NCI-H1105 treated with DMSO at 0.1 percent for 48 hours (cell line): ENCODE measurements around the gene BCL6.

ENCODE experiments used
- DNase-seq: peaks from one replicate; lab custom pipeline; 2025; lab: John Stamatoyannopoulos, UW

Gene BCL6

GRCh38 chr3:187738331-187739093, 6.8 kb downstream of the BCL6 start:
- peak; percentile 97 for DNase-seq

GRCh38 chr3:187738071-187738330, 7.3 kb downstream of the BCL6 start:
- DNase-seq, result no peak

GRCh38 chr3:187737368-187738070, 7.7 kb downstream of the BCL6 start:
- peak; percentile 87 for DNase-seq

GRCh38 chr3:187737006-187737367, 8.3 kb downstream of the BCL6 start:
- DNase-seq, result no peak

- no peak for DNase-seq
These were observed 8.8 kb downstream of the BCL6 start for GRCh38 chr3:187736418-187736871.

DNA sequence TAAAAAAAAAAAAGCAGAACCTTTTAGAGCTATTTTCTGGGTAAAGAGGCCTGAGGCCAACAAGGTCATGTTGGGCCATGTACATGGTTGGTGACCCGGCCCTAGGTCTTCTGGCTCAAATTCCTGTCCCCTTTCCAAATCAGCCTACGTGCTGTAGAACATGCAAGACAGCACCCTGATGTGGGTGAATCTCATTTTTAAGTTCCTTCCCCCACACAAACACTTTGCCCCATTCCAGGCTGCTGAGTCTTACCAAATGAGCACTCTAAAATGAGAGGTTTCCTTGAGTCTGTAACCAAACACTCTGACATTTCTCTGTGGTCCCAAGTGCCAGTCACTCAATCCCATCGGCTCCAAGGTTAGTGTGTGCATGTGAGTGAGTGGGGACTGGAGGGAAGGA, 9.4 kb downstream of the BCL6 start:
- no peak for DNase-seq

GRCh38 chr3:187735383-187735782, 9.9 kb downstream of the BCL6 start:
- no peak for DNase-seq

GRCh38 chr3:187734841-187735240, 10.4 kb downstream of the BCL6 start:
- DNase-seq, result no peak

- no peak for DNase-seq
These were observed 11.9 kb downstream of the BCL6 start for GRCh38 chr3:187733371-187733770.

- DNase-seq, result no peak
These were observed 15.7 kb downstream of the BCL6 start for GRCh38 chr3:187729598-187729997.

DNA sequence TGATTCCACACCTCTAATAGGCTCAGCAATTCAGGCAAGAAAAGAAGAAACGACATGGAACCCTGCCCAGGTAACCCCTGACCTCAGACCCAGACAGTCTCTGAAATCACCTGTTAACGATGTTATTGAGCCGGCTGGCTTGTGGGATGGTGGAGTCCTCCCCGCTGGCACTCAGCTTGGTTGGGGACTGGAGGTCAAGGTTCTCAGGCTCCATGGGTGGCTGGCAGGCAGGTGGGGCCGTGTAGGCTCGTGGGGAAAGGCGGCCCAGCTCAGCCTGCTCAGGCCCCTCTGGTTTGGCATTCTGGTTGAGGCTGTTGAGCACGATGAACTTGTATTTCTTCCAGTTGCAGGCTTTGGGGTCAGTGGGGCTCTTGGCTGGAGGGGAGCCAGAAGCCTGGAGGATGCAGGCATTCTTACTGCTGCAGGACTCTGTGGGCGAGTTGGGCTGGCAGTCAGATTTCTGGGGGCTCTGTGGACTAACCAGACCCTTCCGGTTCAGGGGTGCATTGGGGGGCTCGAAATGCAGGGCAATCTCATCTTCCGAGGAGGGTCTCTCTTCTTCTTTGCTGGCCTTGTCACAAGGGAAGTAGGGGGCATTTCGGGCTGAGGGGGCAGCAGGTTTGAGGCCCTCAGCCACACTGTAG, 16.2 kb downstream of the BCL6 start:
- DNase-seq, result no peak

DNA sequence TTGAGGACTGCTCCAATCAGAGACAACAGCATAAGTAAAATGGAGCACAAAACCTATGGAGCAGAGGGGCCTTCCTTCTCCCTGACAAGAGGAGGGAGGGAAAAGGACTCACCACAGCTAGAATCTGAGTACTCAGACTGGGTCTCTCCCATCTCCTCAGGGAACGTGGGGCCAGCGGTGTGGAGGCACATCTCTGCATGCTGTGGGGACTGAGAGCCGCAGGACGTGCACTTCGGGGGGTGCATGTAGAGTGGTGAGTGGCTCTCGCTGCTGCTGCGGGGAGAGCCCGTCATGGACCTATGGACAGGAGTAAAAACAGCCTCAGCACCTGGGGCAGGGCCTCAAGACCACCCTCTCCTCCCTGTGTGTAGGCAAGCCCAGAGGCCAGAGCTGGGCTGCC, 17.0 kb downstream of the BCL6 start:
- DNase-seq, result no peak

DNA sequence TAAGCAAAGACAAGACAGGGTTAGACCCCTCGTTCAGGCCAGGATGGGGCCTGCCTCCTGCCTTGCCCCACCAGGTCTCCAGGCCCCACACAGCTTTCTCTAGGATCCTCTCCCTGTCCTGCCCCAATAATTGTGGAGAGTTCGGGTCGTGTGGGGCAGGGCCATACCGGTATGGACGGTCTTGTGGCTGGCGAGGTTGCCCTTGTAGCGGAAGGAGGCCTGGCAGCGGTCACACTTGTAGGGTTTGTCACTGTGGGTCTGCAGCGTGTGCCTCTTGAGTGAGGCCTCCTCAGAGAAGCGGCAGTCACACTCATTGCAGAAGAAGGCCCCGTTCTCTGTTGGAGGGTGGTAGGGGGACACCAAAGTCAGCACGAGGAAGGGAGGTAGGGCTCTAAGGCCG, 18.7 kb downstream of the BCL6 start:
- no peak for DNase-seq

DNA sequence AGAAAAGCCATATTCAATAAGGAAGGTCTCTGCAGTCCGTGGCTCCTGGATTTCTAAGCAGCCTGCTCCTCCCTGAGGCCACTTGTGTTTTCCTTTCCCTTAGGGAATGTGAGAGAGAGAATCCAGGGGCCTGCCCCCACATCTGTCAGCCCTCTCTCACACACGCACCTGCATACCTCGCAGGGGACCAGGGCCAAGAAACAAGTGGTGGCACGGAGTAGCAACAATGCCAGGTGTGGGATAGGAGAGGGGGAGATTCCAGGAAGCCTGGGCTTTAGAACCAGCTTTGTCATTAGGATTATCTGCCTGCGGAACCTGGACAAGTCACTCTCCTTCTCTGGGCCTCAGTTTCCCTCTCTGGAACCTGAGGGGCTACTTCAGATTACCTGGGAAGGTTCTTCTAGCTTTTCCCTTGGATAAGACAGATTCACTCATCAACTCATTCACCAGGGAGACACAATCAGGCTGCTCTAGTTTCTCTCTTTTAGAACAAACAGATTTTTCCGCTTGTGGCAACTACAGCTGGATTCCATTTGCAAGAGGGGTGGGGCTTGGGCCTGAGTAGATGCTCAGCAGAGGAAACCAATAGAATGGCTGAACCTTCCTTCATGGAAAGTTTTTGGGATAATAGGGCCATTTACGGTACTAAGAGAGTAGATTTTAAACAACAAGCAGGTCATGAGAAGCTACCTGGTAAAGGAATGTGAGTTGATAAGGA, 19.5 kb downstream of the BCL6 start:
- DNase-seq, result no peak

DNA sequence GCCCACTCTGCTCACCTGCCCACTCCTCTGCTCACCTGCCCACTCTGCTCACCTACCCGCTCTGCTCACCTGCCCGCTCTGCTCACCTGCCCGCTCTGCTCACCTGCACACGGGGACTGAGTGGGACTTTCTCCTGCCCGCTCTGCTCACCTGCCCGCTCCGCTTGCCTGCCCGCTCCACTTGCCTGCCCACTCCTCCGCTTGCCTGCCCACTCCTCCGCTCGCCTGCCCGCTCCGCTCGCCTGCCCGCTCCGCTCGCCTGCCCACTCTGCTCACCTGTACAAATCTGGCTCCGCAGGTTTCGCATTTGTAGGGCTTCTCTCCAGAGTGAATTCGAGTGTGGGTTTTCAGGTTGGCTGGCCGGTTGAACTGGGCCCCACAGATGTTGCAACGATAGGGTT, 20.0 kb downstream of the BCL6 start:
- DNase-seq, result no peak

DNA sequence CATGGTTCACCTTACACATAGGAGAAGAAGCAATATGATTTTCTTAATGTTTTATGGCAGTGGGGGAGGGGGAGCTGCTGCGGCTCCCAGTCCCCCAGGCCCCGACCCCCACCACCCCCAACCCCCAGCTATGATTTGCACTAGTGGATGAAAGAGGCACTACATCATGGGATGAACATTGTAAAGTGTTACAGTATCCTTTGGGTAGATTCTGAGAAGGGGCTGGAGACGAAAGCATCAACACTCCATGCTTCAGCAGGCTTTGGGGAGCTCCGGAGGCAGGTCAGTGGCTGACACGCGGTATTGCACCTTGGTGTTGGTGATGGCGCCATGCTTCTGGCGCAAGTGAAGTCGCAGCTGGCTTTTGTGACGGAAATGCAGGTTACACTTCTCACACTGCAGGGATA, 23.1 kb downstream of the BCL6 start:
- DNase-seq, result no peak

- no peak for DNase-seq
These were observed 24.2 kb downstream of the BCL6 start for GRCh38 chr3:187721055-187721454.

- DNase-seq, result no peak
These were observed 25.0 kb downstream of the BCL6 start for GRCh38 chr3:187720337-187720670.

GRCh38 chr3:187719628-187720336, 25.5 kb downstream of the BCL6 start:
- peak; percentile 64 for DNase-seq

DNA sequence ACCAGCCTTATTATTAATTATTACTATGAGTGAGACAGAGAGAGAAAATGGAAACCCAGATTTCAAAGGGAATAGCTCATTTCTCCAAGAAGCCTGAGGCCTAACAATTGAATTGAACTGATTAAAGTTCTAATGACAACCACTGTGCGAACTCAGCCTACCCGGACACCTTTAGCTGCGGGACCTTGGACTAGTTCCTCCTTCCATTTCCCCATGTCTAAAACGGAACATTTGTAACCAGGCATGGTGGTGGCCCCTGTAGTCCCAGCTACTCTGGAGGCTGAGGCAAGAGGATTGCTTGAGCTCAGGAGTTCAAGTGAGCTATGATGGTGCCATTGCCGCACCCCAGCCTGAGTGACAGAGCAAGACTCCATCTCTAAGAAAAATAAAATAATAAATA, 26.5 kb downstream of the BCL6 start:
- DNase-seq, result no peak

DNA sequence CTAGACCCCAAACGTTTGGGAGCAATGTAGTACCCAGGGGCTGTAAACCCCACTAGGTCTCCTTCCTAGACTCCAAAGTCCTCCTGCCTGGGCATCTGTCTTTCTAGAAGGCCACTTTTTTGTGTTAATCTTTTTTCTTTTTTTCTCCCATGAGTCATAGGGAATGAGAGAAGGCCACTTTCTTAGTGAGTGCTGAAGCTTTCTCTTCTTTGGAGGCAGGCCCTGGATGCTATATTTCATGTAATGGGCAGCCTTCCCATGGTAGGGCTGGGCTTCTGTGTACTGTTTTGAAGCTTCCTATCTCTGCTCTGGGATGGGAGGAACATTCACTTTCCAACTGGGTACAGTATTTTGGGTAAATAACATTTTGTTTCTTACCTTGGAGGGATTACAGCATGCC, 27.7 kb downstream of the BCL6 start:
- DNase-seq, result no peak

GRCh38 chr3:187714404-187714979, 30.8 kb downstream of the BCL6 start:
- DNase-seq, result peak; percentile 79
